ENCODE results near the gene NCK2. TPM values are rescaled to one million over a fixed set of nuclear protein-coding genes. Genes with fewer than 3 reads are reported as not detected.

Gene NCK2
- total RNA-seq, 2 donors from 2014 or later: 41.0 to 50.0 TPM

GRCh38 chr2:105834931-105835330, 90.2 kb downstream of the NCK2 start:
- Histone ChIP-seq H3K27me3 (replicated peaks; ENCODE audit: insufficient read depth) (no peaks in the 10 kb centered on the region), H3K4me1 (ENCODE audit: control insufficient read depth in 1 of 2, low read depth in 2 of 2) (peaks cover 0 to 6% of the 10 kb centered on the region in 2 donors), H3K27ac (no peak overlapping the region), H3K9me3 (peaks cover 19% of the 10 kb centered on the region), H3K36me3 (no peaks in the 10 kb centered on the region), H3K4me3 (no peak overlapping the region)
- TF ChIP-seq CTCF (IDR thresholded peaks at IDR 0.05): no peak
- DNase-seq (ENCODE audit: low spot score): no peak
- ATAC-seq (ENCODE audit: insufficient number of reproducible peaks, low FRiP score, low read depth): no peak

DNA sequence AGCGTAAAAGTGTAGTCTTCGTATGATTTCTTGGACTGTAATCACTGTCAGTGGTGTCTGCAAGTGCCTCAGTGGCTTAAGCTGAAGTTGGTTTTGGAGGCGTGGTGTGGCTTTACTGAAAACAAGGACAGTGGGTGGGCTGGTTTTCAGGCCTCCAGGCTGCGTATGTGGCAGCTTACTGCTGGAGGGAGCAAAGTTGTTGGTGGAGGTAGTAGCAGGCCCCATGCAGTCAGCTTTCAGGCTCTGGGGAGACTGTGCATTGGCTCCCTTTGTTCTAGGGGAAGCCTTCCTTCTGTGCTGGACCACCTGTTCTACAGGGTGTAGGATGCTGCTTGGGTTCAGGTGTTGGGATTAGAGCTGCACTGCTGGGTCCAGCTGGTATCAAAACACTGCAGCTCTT, 91.6 kb downstream of the NCK2 start:
- Histone ChIP-seq H3K9me3 (peaks cover 19% of the 10 kb centered on the region), H3K27me3 (replicated peaks; ENCODE audit: insufficient read depth) (no peaks in the 10 kb centered on the region), H3K36me3 (no peaks in the 10 kb centered on the region), H3K4me1 (ENCODE audit: control insufficient read depth in 1 of 2, low read depth in 2 of 2) (peaks cover 0 to 6% of the 10 kb centered on the region in 2 donors), H3K4me3 (no peak overlapping the region), H3K27ac (no peak overlapping the region)
- ATAC-seq (ENCODE audit: insufficient number of reproducible peaks, low FRiP score, low read depth) (no peak), DNase-seq (ENCODE audit: low spot score) (no peak)
- no peak for TF ChIP-seq CTCF (IDR thresholded peaks at IDR 0.05)

DNA sequence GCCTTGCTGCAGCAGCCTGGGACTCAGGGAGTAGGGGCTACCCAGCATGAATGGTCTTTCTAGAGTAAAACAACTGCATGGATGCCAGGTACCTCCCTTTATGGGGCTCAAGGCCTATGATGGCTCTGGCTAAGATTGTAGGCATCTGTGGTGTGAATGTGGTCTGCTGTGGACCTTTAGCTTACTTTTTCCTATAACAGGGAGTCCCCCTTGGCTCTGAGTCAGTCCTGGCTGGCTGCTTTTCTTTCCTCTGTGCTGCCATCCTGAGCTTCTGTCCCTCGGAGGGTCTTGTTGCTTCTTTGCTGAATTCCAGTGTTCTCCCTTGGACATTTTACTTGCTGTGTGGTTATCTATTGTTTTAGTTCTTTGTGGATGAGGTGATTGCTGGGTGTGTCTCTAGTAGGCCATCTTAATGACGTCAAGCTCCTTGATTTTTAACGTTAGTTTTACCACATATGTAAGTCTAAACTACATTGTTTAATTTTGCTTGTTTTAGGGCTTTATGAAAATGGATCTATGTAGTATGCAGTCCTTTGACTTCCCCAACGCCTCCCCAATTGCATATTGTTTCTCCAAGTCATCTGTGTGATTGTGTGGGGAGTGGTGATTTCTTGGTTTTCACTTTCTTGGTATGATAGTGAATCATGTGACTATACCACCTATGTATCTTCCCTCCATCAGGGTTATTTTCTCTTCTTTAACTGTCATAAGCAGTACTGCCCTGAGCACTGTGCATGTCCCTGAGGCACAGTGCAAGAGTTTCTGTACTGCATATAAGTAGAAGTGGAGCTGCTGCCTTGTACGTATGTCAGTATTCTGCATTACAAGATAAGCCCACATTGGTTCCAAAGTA, 92.4 kb downstream of the NCK2 start:
- no peaks in the 10 kb centered on the region for H3K27me3 ChIP-seq (replicated peaks; ENCODE audit: insufficient read depth)
- H3K9me3 ChIP-seq: peaks cover 17% of the 10 kb centered on the region
- no peak overlapping the region for H3K27ac ChIP-seq
- DNase-seq (ENCODE audit: low spot score): no peak
- no peak for TF ChIP-seq CTCF (IDR thresholded peaks at IDR 0.05)
- ATAC-seq (ENCODE audit: insufficient number of reproducible peaks, low FRiP score, low read depth): no peak
- H3K36me3 ChIP-seq: no peaks in the 10 kb centered on the region
- H3K4me1 ChIP-seq (ENCODE audit: control insufficient read depth in 1 of 2, low read depth in 2 of 2): peaks cover 0 to 10% of the 10 kb centered on the region in 2 donors
- no peak overlapping the region for H3K4me3 ChIP-seq

DNA sequence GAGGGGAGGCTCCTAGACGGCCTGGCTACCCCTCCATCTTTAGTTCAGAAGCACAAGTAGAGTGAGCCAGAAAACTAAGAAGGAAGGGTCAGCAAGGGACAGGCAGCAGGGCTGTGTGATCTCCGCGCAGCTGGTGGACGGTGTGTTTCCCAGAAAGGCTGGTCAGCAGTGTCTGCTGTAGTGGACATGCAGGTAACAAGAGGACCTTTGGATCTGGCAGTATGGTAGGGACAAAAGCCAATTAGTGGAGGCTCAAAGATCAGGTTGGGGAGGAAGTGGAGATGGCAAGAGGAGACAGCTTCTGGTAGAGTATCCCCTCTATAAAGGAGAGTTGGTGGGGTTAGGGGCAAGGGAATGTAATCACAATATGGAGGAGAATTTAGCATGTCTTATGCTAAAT, 95.1 kb downstream of the NCK2 start:
- DNase-seq (ENCODE audit: low spot score): no peak
- Histone ChIP-seq H3K9me3 (peaks cover 3% of the 10 kb centered on the region), H3K36me3 (no peaks in the 10 kb centered on the region), H3K4me1 (ENCODE audit: control insufficient read depth in 1 of 2, low read depth in 2 of 2) (peaks cover 0 to 10% of the 10 kb centered on the region in 2 donors), H3K27ac (no peak overlapping the region), H3K27me3 (replicated peaks; ENCODE audit: insufficient read depth) (no peaks in the 10 kb centered on the region), H3K4me3 (no peak overlapping the region)
- TF ChIP-seq CTCF (IDR thresholded peaks at IDR 0.05): no peak
- no peak for ATAC-seq (ENCODE audit: insufficient number of reproducible peaks, low FRiP score, low read depth)

GRCh38 chr2:105840933-105841332, 96.2 kb downstream of the NCK2 start:
- ATAC-seq (ENCODE audit: insufficient number of reproducible peaks, low FRiP score, low read depth): no peak

More at GRCh38 chr2:105840933-105841332, 96.2 kb downstream of the NCK2 start:
- no peaks in the 10 kb centered on the region for H3K27me3 ChIP-seq (replicated peaks; ENCODE audit: insufficient read depth)
- H3K4me3 ChIP-seq: no peak overlapping the region
- H3K9me3 ChIP-seq: no peaks in the 10 kb centered on the region
- H3K4me1 ChIP-seq (ENCODE audit: control insufficient read depth in 1 of 2, low read depth in 2 of 2): peaks cover 0 to 10% of the 10 kb centered on the region in 2 donors
- DNase-seq (ENCODE audit: low spot score): no peak
- no peak overlapping the region for H3K27ac ChIP-seq
- no peaks in the 10 kb centered on the region for H3K36me3 ChIP-seq
- TF ChIP-seq CTCF (IDR thresholded peaks at IDR 0.05): no peak
